NCI-H2107 (cell line): Measurements from ENCODE around the gene ZNF778.

ENCODE experiments used
- DNase-seq: peaks from one replicate; lab custom pipeline; 2025; lab: John Stamatoyannopoulos, UW

ZNF778 gene

GRCh38 chr16:89217388-89218191 is at the start of gene ZNF778:
ZNF778 (plus strand) TSS chr16:89217703; CDS start chr16:89221128, 3,425 bp downstream.
- peak; percentile 73 for DNase-seq

GRCh38 chr16:89168381-89169189 is 48.9 kb upstream of the ZNF778 start:
- DNase-seq: no peak

DNA sequence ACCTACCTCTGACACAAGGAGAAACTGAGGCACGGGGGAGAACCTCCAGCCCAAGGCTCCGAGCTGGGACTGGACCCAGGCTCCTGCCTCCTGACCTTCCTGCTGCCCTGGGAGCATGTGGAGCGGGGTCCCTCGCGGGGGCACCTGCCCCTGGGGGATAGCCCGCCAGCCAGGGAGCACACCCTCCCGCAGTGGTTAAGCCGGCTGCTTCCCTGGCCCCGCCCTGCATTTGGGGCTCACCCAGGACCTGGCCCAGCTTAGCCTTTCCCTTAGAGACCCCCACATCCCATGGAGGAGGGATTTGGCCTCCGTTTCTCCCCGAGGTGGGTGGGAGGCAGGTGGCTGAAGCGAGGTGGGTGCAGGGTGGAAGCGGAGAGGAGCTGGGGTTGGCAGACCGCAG is 47.7 kb upstream of the ZNF778 start:
- no peak for DNase-seq

DNA sequence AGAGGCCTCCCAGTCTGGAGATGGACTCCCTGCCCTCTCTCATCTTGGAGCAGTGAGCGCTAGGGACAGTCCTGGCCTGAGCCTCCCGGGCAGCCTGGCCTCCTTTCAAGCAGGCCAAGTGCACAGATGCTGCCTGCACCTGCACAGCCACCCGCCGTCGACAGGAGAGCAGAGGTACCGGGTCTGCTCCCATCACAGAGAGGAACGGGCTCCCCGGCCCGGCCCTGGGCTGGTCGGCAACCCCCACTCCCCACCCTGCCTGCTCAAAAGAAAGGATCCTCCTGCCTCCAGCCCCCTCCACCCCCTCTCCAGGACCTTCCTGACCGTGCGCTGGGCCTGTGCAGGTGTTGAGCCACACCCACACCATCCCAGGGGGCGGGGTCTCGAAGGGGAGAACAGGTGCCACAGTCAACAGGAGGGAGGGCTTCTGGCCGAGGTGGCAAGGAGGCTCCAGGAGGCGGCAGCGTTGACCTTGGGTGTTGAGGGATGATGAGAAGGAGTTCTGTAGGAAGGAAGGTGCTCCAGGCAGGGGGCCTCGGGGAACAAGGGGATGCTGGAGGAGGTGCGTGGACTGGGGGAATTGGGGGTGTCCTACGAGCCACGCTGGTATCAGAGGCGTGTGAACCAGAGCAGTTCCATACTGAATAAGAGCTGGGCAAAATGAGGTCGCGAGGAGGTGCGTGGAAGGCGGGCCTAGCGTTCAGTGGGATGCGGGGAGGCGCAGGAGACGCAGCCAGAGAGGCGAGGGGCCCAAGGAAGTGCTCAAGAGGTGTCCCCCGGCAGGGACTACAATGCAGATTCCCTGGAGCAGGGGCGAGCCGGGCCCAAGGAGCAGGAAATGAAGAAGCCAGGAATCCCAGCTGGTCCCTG is 46.9 kb upstream of the ZNF778 start:
- DNase-seq: peak; percentile 20

- peak; percentile 90 for DNase-seq
Observed at GRCh38 chr16:89171216-89172170, 46.0 kb upstream of the ZNF778 start, which contains the start of gene CDH15. CDH15 (plus strand) TSS chr16:89171748; CDS start chr16:89171832, 84 bp downstream.

DNA sequence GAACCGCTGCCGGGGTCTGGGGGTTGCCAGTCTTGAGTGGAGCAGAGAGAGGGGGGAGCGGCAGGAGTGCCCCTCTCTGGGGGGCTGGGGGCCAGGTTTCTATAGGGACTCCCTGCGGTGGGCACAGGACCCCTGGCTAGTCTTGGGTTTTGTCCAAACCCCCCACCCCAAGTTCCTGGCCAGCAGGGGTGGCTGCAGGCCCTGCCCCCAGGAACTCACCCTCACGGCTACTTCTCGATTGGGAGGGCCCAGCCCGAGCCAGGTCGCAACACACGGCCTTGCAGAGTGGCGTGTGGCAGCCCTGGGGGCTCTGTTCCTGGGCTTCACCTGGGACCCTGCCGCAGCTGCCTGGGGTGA is 45.4 kb upstream of the ZNF778 start:
- DNase-seq: no peak

DNA sequence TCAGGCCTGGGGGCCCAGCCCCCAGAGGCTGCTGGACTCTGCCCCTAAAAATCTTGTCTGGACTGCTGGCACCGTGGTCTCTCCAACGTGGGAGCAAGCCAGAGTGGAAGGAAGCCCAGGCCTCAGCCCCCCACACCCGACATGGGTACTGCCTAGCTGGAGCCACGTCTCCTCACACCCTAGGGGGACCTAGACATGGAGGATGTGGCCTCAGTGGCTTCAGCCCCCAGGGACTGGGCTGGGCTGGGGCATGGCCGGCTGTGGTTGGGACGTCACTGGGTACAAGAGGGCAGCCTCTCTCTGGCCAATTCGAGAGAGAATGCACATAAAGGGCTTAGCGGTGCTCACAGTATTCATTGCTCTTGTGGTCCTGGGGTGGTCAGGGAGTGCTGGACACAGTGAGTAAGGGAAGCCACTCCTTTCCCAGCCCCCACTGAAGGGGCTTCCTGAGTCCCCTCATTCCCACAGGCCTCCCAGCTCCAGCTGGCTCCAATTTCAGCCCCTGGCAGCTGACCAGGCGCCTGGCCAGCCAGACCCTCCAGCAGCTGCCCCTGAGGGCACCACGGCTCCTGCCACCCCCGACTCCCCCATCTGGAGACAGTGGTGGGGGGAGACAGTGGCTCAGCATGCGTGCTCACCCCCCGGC is 44.9 kb upstream of the ZNF778 start:
- no peak for DNase-seq

GRCh38 chr16:89173174-89173921 is 44.2 kb upstream of the ZNF778 start:
- no peak for DNase-seq

DNA sequence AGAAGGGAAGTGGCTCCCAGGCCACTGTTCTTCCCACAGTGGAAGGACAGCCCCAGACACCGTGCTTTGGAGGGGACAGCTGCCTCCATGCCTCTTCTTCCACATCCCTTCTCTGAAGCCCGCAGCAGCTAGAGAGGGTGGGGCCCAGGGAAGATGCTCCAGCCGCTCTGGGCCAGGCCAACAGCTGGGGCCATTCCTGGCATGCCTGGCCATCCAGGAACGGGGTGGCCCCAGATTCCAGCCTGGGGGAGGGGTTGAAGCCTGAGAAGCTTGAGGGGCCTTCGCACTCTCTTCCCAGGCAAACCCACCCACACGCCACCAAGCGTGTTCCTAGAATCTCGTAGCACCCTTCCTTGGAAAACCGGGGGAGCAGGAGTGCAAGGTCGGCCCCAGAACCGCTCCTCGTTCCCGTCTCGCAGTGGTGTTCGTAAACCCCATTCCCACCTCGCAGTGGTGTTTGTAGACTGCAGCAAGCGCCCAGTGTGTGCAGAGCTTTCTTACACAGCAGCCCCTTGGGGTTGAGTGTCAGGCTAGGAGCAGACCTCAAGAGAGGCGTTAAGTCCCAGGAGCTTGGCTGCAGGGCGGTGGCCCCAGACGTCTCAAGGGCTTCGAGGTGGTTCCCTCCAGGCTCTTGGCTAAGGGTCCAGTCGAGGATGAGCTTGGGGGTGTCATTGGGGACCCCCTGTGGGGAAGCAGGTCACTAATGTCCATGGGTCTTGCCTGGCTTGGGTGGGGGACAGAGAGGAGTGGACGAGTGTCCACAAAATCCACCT is 43.3 kb upstream of the ZNF778 start:
- no peak for DNase-seq

DNA sequence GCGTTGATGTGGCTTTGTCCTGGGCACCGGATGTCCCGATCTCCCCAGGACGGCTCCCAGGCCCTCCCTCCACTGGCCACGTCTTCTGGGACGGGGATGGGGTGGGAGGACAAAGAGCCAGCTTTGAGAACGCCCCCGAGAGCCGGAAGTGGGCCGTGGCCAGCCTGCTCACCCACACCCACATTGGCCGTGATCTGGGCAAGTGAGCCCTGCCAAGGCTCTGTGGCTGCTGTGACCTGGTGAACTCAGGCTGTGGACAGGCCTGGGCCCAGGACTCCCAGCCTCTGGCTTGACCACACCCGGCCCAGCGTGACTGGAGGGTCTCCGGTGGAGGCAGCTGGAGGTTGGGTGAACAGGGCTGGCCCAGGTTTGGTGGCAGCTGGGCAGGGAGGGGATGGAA is 42.6 kb upstream of the ZNF778 start:
- DNase-seq: no peak

DNA sequence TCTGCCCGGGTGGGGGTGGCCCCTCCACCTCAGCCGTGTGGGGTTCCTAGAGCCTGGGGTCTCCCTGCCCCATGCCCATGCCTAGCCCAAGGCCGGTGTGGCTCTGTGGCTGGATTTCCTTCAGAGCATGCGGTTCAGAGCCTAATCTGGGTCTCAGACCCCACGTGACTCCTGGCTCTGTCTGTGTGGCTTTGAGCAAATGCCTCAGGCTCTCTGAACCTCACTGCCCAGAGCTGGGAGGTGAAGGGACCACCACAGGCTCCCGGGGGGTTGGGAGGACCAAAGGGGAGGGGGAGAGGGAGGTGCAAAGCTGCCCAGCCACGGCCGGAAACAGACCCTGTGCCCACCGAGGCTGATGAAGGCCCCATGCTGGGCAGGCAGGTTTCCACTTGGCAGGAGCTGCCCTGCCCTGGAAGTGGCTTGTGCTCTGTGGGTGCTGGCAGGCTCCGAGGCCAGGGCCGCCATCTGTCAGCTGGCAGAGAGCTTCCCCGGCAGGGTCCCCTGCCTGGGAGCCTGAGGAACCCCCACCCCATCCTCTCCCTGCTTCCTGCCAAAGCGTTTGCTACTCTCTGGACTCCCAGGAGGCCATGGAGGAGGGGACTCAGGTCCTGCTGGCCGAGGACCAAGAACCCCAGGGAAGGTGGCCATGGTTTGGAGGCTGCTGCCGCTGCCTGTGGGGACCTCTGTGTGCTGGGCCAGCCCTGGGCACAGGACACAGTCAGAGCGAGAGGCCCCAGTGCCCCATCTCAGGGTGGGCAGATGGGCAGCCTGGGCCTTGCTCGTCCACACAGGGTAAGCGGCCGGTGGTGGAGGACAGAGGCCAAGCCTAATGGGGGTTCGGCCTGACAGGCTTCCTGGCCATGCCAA is 42.0 kb upstream of the ZNF778 start:
- DNase-seq: no peak

DNA sequence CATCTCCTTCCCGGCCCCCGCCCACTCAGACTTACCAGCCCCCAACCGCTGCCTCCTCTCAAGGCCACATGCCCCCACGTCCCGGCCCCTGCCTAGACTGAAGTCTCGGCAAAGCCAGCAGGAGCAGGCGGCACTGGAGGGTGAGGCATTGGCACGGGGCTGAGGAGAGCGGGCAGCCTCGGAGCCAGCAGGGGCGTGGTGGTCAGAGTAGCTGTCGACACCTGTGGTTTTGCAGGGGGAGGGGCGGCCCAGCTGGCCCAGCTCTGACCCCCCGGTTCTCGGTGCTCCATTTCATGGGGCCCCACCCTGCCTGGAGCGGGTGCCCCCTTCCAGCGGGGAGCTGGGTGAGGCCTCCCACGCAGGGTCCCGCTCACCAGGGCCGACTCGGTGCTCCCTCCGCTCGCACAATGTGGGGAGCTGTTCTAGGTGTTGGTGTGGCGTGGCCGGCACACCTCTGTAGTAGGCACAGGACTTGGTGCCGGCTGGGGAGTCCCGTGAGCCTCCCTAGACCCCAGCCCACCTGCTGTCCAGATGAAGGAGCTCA is 41.3 kb upstream of the ZNF778 start:
- DNase-seq: no peak

DNA sequence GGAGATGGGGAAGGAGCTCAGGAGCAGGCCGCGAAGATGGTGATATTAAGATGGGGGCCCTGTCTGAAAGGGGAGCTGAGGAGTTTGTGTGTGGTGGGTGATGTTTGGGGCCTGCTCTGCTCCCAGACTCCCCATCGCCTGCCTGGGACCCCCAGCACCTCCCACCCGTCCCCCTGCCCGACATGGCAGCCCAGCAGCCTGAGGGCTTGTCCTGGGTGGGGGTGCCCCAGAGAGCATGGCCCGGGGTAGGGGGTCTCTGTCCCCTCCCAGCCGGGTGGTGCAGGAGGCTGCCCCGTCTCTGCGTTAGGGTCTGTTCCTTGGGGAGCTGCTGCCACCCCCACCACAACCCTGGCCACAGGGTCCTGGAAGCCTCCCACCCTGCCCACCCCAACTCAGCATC is 40.8 kb upstream of the ZNF778 start:
- DNase-seq: no peak

DNA sequence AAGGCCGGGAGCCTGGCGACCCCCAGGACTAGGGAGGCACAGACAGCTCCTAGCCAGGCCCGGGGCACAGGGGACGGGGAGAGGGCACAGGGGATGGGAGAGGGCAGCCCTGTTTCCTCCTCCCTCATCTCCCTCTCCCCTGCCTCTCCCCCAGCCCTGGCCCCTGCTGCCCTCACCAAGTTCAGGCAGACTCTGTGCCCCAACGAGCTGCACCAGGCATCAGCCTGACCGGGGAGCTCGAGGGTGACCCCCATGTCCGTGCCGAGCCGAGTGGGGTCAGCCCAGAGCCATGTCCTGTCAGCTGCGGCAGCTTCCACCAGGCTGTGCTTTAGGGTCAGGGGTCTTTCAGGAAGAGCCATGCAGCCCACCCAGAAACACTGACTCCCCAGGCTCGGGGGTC is 40.0 kb upstream of the ZNF778 start:
- no peak for DNase-seq

- no peak for DNase-seq
Observed at GRCh38 chr16:89178453-89179147, 38.9 kb upstream of the ZNF778 start.

DNA sequence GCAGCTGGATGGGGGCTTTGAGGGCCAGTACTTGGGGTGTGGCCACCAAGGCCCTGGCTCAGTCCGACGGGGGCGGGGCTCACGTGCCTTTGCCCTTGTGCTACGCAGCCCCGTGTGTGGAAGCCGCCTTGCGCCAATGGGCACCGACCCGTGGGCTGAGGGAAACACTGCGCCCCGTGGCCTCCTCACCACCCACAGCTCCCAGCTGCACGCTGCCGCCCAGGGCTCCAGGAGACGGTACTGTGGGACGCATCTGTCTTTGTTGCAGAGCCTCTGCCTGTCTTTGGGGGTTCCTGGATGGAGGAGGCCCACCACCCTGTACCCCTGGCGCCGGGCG is 38.4 kb upstream of the ZNF778 start:
- DNase-seq: no peak

DNA sequence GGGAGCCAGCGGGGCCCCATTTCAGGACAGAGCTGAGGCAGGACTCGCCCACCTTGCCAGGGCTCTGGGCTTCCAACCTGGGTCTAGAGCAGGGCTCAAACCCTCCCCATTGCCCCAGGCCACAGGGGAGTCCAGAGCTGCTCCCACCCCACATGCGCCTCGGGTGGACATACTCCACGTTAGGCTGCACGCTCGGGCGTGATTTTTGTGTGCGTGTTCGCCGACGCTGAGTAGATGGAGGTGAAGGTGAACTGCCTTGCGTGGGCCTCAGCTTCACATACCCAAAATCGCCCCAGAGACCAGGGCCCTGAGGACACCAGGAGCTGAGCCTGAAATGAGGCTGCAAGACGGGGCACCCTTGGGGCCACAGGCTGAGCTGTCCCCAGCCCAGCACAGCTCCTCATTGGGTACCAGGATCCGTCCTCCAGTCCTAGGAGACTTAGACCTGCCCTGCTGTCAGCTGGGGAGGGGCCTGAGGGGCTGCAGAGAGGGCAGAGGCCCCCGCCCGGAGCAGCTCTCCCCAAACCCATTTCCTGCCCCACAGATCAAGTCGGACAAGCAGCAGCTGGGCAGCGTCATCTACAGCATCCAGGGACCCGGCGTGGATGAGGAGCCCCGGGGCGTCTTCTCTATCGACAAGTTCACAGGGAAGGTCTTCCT is 37.7 kb upstream of the ZNF778 start:
- DNase-seq: no peak
